Adrenal gland (tissue), 12 donors: Measurements from ENCODE around the gene CPHXL2. TPM values are rescaled to one million over a fixed set of nuclear protein-coding genes. Genes with fewer than 3 reads are reported as not detected.

Source experiments
- DNase-seq, 7 donors: peaks; one replicate each; pipeline ENCODE4 v3.0.0-alpha.2; 2019 to 2020
- H3K27ac ChIP-seq, 5 donors: fragments of 200-600 bp; sonication (generic) in 4 of 5; 1 replicate in 3 of 5; 2 replicates in 2 of 5; pipeline versions ENCODE4 v1.5.1 to v1.8.0; 2016 to 2020; ENCODE audit warnings: mild to moderate bottlenecking in 1 of 5
- H3K27me3 ChIP-seq: fragments of 200-600 bp; 2 replicates; pipeline ENCODE4 v1.8.0; 2021
- H3K36me3 ChIP-seq, 2 donors: fragments of 200-600 bp; replicated peaks in 1 of 2; 1 replicate in 1 of 2; 2 replicates in 1 of 2; pipeline versions ENCODE4 v1.5.1 to v1.8.0; 2018 to 2022
- H3K4me1 ChIP-seq, 2 donors: fragments of 200-600 bp; replicated peaks in 1 of 2; 1 replicate in 1 of 2; 2 replicates in 1 of 2; pipeline versions ENCODE4 v1.5.1 to v1.8.0; 2018 to 2021
- H3K4me3 ChIP-seq, 4 donors: fragments of 200-600 bp; sonication (generic) in 3 of 4; one replicate each; pipeline ENCODE4 v1.5.1; 2016 to 2018
- H3K9me3 ChIP-seq, 3 donors: fragments of 200-600 bp; sonication (generic) in 1 of 3; replicated peaks in 1 of 3; 1 replicate in 2 of 3; 2 replicates in 1 of 3; pipeline versions ENCODE4 v1.5.1 to v1.8.0; 2016 to 2021
- CTCF ChIP-seq, 6 experiments: fragments of 450-650 bp in 4 of 6; fragments of 200-600 bp in 2 of 6; sonication (generic) in 1 of 6; IDR thresholded peaks; 1 replicate in 5 of 6; 2 replicates in 1 of 6; pipeline versions ENCODE4 v1.5.1 to v1.8.0; 2016 to 2021; ENCODE audit warnings: antibody characterized with exemption in 6 of 6, mild to moderate bottlenecking in 2 of 6, moderate library complexity in 1 of 6
- POLR2A ChIP-seq, 2 donors: fragments of 450-650 bp; IDR thresholded peaks; one replicate each; pipeline ENCODE4 v1.6.1; 2017; ENCODE audit warnings: antibody characterized with exemption in 2 of 2, mild to moderate bottlenecking in 2 of 2, moderate library complexity in 1 of 2
- WGBS, 4 donors: extraction: QIAGEN DNeasy Blood & Tissue Kit in 2 of 4; methylation state at CpG; one replicate each; pipeline versions ENCODE4 v1.1.5 to v1.1.7; 2013 to 2017; 5-methylcytosine and 5-hydroxymethylcytosine counted together
- intact Hi-C, 2 donors: fragments of 100-400 bp; cut with DNase I; formaldehyde crosslinking; loops; one replicate each; pipeline versions ENCODE4 v1.14.1 to v1.15.0; 2022 to 2023
- polyA plus RNA-seq, 3 donors: library from polyadenylated mRNA; stranded (reverse); fragments of 200-250 nt in 2 of 3; fragments of 350-450 nt in 1 of 3; fragmentation: Illumina TruSeq in 1 of 3; extraction: RNeasy Lipid Tissue Mini Kit (QIAGEN cat#74804) in 1 of 3; gene quantifications; one replicate each; pipeline ENCODE4 v1.2.3, GENCODE V29; 2013 to 2014
- total RNA-seq, 9 donors: library from RNA; depleted of rRNA in 4 of 9; stranded (reverse); fragments of >200 nt in 4 of 9; fragments of 120-200 nt in 1 of 9; fragmentation: NEBNext Ultra II Directional in 1 of 9; extraction: Animal tissue kit (Norgen Biotek cat#: 25700) in 1 of 9; gene quantifications; one replicate each; pipeline versions ENCODE4 v1.1.0 to v1.2.4, GENCODE V29; 2013 to 2023
- donor health status: healthy with polysubstance abuse.
- donor health status: Bipolar disorder and iron deficiency.
- donor health status: DM: yes; HTN: yes; CAD: no.
- donor health status: DM: no; HTN: no; CAD: no.
- donor health status: DM: no; HTN: no; CAD: no.
- donor health status: DM: yes; HTN: yes; CAD: no.

The CPHXL2 gene
- total and polyA plus RNA-seq, 12 donors, result not detected

GRCh38 chr16:75667503-75667902, 9.3 kb downstream of the CPHXL2 start:
- Histone ChIP-seq H3K9me3 (no peaks in the 10 kb centered on the region), H3K27me3 (no peaks in the 10 kb centered on the region), H3K36me3 (no peaks in the 10 kb centered on the region), H3K4me1 (no peaks in the 10 kb centered on the region), H3K27ac (no peak overlapping the region), H3K4me3 (no peak overlapping the region)
- no peak for TF ChIP-seq POLR2A (IDR thresholded peaks at IDR 0.05)
- no peak for TF ChIP-seq CTCF (IDR thresholded peaks at IDR 0.05)
- intact Hi-C loops, result no loop called here
- DNase-seq, result no peak

GRCh38 chr16:75660726-75661302, 16.0 kb downstream of the CPHXL2 start:
- Histone ChIP-seq H3K36me3 (peaks cover 0 to 35% of the 10 kb centered on the region in 2 donors), H3K4me1 (peaks cover 0 to 14% of the 10 kb centered on the region in 2 donors), H3K27ac (no peak overlapping the region), H3K9me3 (no peaks in the 10 kb centered on the region), H3K4me3 (no peak overlapping the region), H3K27me3 (no peaks in the 10 kb centered on the region)
- TF ChIP-seq POLR2A (IDR thresholded peaks at IDR 0.05) (no peak), CTCF (IDR thresholded peaks at IDR 0.05) (no peak)
- intact Hi-C loops, result no loop called here
- WGBS, 4 donors, result 74 to 89% (median 80%) methylated on average over 4 of the region's 4 CpGs
- no peak for DNase-seq

GRCh38 chr16:75660321-75660720, 16.5 kb downstream of the CPHXL2 start:
- Histone ChIP-seq H3K4me1 (peaks cover 0 to 14% of the 10 kb centered on the region in 2 donors), H3K27ac (no peak overlapping the region), H3K9me3 (no peaks in the 10 kb centered on the region), H3K4me3 (no peak overlapping the region), H3K36me3 (peaks cover 0 to 40% of the 10 kb centered on the region in 2 donors), H3K27me3 (no peaks in the 10 kb centered on the region)
- no peak for TF ChIP-seq POLR2A (IDR thresholded peaks at IDR 0.05)
- no peak for TF ChIP-seq CTCF (IDR thresholded peaks at IDR 0.05)
- WGBS, 4 donors, result 59 to 69% (median 62%) methylated on average over 4 to 6 of the region's 6 CpGs
- DNase-seq, result peak in 6 of 7 donors; percentile 34 to 62 (median 50)
- intact Hi-C loops, result no loop called here

- H3K36me3 ChIP-seq, result peaks cover 0 to 56% of the 10 kb centered on the region in 2 donors
- H3K4me3 ChIP-seq, result no peak overlapping the region
- H3K9me3 ChIP-seq, result no peaks in the 10 kb centered on the region
- intact Hi-C loops, result loop anchor here in 1 of 2 donors (10.0 kb wide), 1 partner anchor 107 kb away; no protein-coding TSS in a partner anchor
- no peak overlapping the region for H3K27ac ChIP-seq
- WGBS, 4 donors, result 92 to 100% (median 95%) methylated on average over 2 of the region's 2 CpGs
- TF ChIP-seq POLR2A (IDR thresholded peaks at IDR 0.05) (no peak), CTCF (IDR thresholded peaks at IDR 0.05) (no peak)
- DNase-seq, result no peak
- no peaks in the 10 kb centered on the region for H3K27me3 ChIP-seq
- peaks cover 0 to 23% of the 10 kb centered on the region in 2 donors for H3K4me1 ChIP-seq
Observed at GRCh38 chr16:75658175-75658574, 18.6 kb downstream of the CPHXL2 start.
